GM19025 (cell line): ENCODE measurements around the gene DDR1.
A peak's percentile ranks its signal among the peaks of the same experiment; 100 is the strongest.
"Not testable (repeated sequence)": the region's sequence is repeated elsewhere in the genome, so short reads cannot be mapped to it uniquely, and the experiment has no call there.

Experiments
- ATAC-seq: cut with Tn5 transposase; IDR thresholded peaks from one replicate; pipeline ENCODE4 v1.9.1; 2021; ENCODE audit warnings: mild to moderate bottlenecking, low read depth, moderate library complexity; ENCODE audit not compliant: unreplicated experiment

The DDR1 gene

DNA sequence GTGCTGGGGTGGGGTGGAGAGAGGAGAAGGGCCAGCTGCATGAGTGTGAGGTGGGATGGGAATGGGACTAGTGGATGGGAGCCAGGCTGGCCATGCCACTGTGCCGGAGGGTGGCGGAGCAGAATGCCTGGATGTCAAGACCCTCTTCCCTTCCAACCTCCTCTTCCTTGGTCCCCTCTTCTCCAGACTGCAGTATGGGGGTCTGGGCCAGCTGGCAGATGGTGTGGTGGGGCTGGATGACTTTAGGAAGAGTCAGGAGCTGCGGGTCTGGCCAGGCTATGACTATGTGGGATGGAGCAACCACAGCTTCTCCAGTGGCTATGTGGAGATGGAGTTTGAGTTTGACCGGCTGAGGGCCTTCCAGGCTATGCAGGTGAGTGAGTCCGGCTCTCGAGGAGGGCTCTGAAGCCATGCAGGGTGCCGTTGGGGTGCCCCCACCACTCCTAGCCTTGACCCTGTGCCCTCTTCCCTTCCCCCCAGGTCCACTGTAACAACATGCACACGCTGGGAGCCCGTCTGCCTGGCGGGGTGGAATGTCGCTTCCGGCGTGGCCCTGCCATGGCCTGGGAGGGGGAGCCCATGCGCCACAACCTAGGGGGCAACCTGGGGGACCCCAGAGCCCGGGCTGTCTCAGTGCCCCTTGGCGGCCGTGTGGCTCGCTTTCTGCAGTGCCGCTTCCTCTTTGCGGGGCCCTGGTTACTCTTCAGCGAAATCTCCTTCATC, 7.7 kb downstream of the DDR1 start:
- no peak for ATAC-seq

DNA sequence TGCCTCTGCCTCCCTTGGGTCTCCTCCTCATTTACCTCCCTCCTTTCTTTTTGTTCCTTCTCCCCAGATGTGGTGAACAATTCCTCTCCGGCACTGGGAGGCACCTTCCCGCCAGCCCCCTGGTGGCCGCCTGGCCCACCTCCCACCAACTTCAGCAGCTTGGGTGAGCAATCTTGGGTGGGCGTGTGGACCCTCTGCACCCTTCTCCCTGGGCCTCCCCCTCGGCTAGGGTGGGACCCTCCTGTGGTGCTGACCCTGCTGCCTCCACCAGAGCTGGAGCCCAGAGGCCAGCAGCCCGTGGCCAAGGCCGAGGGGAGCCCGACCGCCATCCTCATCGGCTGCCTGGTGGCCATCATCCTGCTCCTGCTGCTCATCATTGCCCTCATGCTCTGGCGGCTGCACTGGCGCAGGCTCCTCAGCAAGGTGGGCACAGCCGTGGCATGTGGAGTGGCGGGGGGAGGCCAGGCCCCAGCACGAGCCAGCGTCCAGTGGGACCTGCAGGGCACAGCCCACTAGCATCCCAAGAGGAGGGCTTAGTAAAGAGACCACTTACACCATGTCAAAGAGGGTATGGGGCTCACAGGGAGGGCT, 8.8 kb downstream of the DDR1 start:
- no peak for ATAC-seq

GRCh38 chr6:30893666-30894065, 9.3 kb downstream of the DDR1 start:
- ATAC-seq: no peak

GRCh38 chr6:30894381-30894780, 10.1 kb downstream of the DDR1 start:
- no peak for ATAC-seq

DNA sequence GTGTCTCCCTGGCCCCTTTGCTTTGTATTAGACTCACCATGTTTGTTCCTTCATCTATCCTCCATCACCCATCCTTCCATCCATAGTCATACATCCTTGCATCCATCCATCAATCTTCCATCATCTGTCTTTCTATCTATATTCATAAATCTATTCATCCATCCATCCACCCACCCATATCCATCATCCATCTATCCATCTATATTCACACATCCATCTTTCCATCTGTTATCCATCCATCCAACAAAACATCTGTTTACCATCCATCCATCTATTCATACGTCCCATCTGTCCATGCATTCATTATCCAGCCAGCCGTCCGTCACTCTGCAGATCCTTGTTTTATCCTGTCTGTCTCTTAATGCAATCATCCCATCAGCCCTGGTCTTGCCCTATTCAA, 10.6 kb downstream of the DDR1 start:
- no peak for ATAC-seq

DNA sequence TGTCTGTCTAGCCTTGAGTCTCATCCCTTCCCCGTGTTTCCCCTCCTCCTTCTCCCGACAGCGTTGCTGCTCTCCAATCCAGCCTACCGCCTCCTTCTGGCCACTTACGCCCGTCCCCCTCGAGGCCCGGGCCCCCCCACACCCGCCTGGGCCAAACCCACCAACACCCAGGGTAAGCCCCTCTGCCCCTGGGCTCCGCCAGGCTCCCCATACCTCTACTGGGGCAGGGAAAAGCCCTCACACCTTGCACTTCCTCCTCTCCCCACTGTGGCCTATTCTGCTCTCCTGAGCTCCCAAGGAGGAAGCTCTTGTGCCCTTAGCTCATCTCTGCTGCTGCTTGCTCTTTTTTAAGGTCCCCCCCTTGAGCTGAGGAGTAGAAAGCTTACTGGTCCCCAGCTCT, 11.0 kb downstream of the DDR1 start:
- no peak for ATAC-seq

- no peak for ATAC-seq
Measured at GRCh38 chr6:30896541-30896940, 12.2 kb downstream of the DDR1 start.

DNA sequence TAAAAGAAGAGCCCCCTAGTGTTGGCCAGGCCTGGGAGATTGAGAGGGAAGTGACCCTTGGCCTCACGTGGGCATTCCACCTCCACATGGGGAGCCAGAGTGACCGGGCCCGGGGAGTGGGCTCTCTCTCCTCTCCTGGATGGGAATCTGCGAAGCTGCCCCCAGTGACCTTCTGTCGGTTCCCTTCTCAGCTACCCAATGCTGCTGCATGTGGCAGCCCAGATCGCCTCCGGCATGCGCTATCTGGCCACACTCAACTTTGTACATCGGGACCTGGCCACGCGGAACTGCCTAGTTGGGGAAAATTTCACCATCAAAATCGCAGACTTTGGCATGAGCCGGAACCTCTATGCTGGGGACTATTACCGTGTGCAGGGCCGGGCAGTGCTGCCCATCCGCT, 13.6 kb downstream of the DDR1 start:
- no peak for ATAC-seq

DNA sequence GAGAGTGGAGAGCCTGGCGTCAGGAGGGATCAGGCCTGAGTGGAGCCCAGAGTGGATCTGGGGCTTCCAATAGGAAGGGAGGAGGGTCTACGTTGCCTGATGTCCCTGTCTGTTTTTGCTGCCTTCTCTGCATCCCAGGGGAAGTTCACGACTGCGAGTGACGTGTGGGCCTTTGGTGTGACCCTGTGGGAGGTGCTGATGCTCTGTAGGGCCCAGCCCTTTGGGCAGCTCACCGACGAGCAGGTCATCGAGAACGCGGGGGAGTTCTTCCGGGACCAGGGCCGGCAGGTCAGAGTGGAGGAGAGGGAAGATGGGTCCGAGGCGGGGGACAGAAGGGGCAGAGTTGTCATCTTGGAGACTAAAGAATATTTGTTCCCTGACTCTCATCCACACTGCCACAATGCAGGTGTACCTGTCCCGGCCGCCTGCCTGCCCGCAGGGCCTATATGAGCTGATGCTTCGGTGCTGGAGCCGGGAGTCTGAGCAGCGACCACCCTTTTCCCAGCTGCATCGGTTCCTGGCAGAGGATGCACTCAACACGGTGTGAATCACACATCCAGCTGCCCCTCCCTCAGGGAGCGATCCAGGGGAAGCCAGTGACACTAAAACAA, 14.5 kb downstream of the DDR1 start:
- no peak for ATAC-seq

DNA sequence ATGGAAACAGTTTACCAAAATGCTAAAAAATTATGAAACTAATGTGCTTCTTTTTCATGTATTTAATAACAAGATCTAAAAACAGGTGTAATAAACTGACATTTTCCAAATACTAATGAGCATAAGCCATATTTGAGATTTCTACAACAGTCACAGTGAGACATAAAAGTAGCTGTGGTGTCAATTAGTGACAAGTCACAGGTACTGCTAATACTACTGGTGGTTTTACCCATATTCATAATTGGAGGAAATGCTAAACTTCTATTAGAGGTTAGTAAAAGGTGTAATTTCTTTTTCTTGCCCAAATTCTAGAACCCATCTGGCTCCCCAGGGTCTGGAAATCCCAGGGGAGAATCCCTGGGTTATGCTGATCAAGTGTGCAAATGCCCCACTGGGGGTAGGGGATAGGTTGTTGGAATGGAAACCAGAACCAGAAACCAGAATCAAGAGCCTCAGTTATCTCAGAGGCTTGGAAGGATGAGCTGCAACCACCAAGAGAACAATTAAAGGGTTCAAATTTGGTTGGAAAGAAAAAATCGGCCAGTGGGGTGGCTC, 16.6 kb downstream of the DDR1 start:
- ATAC-seq: no peak

DNA sequence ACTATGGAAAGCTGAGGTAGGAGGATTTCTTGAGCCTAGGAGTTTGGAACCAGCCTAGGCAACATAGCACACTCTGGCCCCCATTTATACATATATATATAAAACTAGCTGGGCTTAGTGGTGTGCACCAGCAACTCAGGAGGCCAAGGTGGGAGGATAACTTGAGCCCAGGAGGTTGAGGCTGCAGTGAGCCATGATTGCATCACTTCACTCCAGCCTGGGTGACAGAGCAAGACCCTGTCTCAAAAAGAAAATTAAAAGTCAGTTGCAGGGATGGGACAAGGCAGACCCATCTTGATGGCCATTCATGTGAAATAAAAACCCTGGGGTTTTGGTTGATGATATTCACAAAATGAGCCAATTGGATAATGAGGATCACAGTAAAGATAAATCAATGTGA, 17.1 kb downstream of the DDR1 start:
- no peak for ATAC-seq

DNA sequence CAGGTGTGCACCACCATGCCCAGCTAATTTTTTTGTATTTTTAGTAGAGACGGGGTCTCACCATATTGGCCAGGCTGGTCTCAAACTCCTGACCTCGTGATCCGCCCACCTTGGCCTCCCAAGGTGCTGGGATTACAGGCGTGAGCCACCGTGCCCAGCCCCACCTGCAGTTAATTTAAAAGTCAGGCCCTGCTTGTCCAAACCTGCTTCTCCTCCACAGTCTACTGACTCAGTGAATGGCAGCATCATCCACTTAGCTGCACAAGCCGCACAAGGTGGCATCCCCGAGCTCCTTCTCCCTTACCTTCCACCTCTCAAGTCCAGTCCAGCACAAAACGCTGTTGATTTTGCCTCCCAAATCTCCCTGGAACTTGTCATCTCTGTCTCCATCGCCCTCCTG, 17.9 kb downstream of the DDR1 start:
- ATAC-seq: not testable (repeated sequence)

- no peak for ATAC-seq
Measured at GRCh38 chr6:30902709-30903108, 18.4 kb downstream of the DDR1 start.

GRCh38 chr6:30903236-30903635, 18.9 kb downstream of the DDR1 start:
- no peak for ATAC-seq

GRCh38 chr6:30907290-30907757, 23.0 kb downstream of the DDR1 start:
- not testable (repeated sequence) for ATAC-seq

DNA sequence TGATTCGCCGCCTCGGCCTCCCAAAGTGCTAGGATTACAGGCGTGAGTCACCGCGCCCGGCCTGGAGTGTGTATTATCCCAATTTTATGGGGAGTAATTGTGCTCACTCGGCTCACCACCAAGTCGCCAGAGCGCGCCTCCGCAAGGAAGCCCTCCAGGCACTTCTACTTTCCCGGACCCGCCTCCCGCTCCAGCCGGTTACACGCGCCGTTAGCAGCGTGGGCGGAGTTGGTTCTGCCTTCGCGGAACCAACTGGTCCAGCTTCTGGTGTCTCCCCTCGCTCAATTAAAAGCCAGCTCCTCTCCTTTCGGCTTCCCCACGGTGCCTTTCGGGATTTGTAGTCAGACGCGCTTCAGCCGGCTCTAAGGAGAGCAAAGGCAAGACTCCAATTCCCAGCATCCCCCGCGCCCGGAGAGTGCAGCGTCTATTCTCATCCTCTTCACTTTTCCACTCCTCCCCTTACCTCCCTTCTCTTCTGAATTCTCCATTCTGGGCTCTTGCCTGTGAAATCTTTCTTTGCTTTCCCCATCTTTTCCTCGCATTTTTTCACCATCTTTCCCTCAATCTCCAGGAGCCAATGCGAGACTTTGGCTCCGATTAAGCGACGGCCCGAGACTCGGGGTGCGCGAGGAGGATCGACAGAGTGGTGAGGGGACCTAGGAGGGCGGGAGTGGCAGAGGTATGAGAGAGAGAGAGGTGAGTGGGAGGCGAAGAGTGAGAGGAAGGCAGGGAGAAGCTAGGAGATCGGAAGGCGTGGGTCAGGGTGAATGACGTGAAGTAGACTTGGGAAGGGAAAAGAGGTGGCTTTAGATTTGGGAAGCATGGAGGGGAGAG, 23.7 kb downstream of the DDR1 start, which contains the start of gene GTF2H4:
Gene GTF2H4, plus strand, starts transcription at position 450 of the 834 bp plus-strand sequence.
- peak; percentile 94 for ATAC-seq

GRCh38 chr6:30908700-30909099, 24.4 kb downstream of the DDR1 start:
- ATAC-seq: no peak

DNA sequence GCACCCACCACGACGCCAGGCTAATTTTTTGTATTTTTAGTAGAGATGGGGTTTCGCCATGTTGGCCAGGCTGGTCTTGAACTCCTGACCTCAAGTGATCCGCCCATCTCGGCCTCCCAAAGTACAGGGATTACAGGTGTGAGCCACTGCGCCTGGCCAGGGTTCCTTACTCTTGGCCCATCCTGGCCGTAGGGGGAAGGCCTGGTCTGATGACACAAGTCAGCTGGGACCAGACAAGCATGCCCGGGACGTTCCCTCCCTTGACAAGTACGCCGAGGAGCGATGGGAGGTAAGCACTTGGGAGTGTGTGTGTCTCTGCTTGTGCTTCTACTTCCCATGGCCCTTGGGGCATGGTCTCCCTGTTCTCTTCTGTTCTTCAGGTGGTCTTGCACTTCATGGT, 26.2 kb downstream of the DDR1 start:
- ATAC-seq: not testable (repeated sequence)

- ATAC-seq: no peak
Measured at GRCh38 chr6:30912746-30913520, 28.6 kb downstream of the DDR1 start.

GRCh38 chr6:30913721-30914075, 29.4 kb downstream of the DDR1 start:
- ATAC-seq: no peak
